B cell (primary cell): ENCODE results near the gene STX8. TPM values are rescaled to one million over a fixed set of nuclear protein-coding genes. Genes with fewer than 3 reads are reported as not detected.

Experiments
- ATAC-seq: fragments of 200-7000 bp; cut with Tn5 transposase; one replicate; pipeline ENCODE4 v1.10.0; 2021; ENCODE audit warnings: low read depth, mild to moderate bottlenecking, moderate number of reproducible peaks, moderate library complexity
- CTCF ChIA-PET: fragments of 350-600 bp; sonication (Branson Sonifier 250); formaldehyde crosslinking; loops from one replicate; lab custom pipeline; 2021; ENCODE audit warnings: antibody characterized with exemption, inconsistent platforms; lab: Charles Lee
- POLR2A ChIA-PET: fragments of 350-600 bp; sonication (Branson Sonifier 250); formaldehyde crosslinking; loops from one replicate; lab custom pipeline; 2021; ENCODE audit warnings: antibody characterized with exemption; lab: Charles Lee
- DNase-seq: peaks from one replicate; pipeline ENCODE4 v3.0.0; 2013
- H2AFZ ChIP-seq: 2 replicates; pipeline ENCODE4 v1.6.1; 2012; ENCODE audit warnings: mild to moderate bottlenecking, low read depth, low read length; ENCODE audit not compliant: insufficient read depth, poor library complexity, severe bottlenecking
- H3K27ac ChIP-seq, 2 donors: 1 replicate in 1 of 2; 2 replicates in 1 of 2; pipeline ENCODE4 v1.5.1; 2012 to 2013; ENCODE audit warnings: low read length in 2 of 2, mild to moderate bottlenecking in 2 of 2, moderate library complexity in 1 of 2
- H3K27me3 ChIP-seq, 4 experiments: fragments of 200-600 bp in 1 of 4; sonication (generic) in 1 of 4; replicated peaks in 1 of 4; 1 replicate in 2 of 4; 2 replicates in 2 of 4; pipeline versions ENCODE4 v1.6.1 to v1.7.0; 2013 to 2016; ENCODE audit warnings: low read length in 3 of 4, mild to moderate bottlenecking in 2 of 4, mixed read lengths in 1 of 4, moderate library complexity in 1 of 4; ENCODE audit not compliant: insufficient read depth in 4 of 4, control insufficient read depth in 3 of 4; ENCODE audit errors: control extremely low read depth in 1 of 4
- H3K36me3 ChIP-seq, 2 experiments: replicated peaks in 1 of 2; 1 replicate in 1 of 2; 2 replicates in 1 of 2; pipeline versions ENCODE4 v1.6.1 to v1.7.1; 2013; ENCODE audit warnings: low read length in 1 of 2; ENCODE audit not compliant: insufficient read depth in 2 of 2, control insufficient read depth in 1 of 2; ENCODE audit errors: control extremely low read depth in 1 of 2, extremely low read depth in 1 of 2
- H3K4me1 ChIP-seq, 2 donors: fragments of 200-600 bp in 1 of 2; sonication (generic) in 1 of 2; 1 replicate in 1 of 2; 2 replicates in 1 of 2; pipeline versions ENCODE4 v1.5.1 to v1.6.1; 2013 to 2017; ENCODE audit warnings: low read length in 2 of 2; ENCODE audit not compliant: control insufficient read depth in 2 of 2, insufficient read depth in 2 of 2
- H3K4me2 ChIP-seq: replicated peaks from 2 replicates; pipeline ENCODE3; 2012; ENCODE audit warnings: mild to moderate bottlenecking, low read depth, low read length; ENCODE audit not compliant: poor library complexity, severe bottlenecking
- H3K4me3 ChIP-seq, 5 experiments: fragments of 200-600 bp in 1 of 5; sonication (generic) in 1 of 5; 1 replicate in 3 of 5; 2 replicates in 2 of 5; pipeline versions ENCODE4 v1.5.1 to v1.7.0; 2011 to 2016; ENCODE audit warnings: low read length in 4 of 5, mild to moderate bottlenecking in 4 of 5, low read depth in 2 of 5, control low read depth in 1 of 5, moderate library complexity in 1 of 5; ENCODE audit not compliant: insufficient read depth in 1 of 5; ENCODE audit errors: control extremely low read depth in 1 of 5, extremely low read depth in 1 of 5
- H3K79me2 ChIP-seq: fragments of 200-600 bp; sonication (generic); one replicate; pipeline ENCODE4 v1.6.0; 2016; ENCODE audit warnings: low read length; ENCODE audit not compliant: control insufficient read depth, insufficient read depth
- H3K9ac ChIP-seq: fragments of 200-600 bp; sonication (generic); 2 replicates; pipeline ENCODE4 v1.6.1; 2017; ENCODE audit warnings: mild to moderate bottlenecking, low read length, moderate library complexity
- H3K9me3 ChIP-seq, 3 donors: one replicate each; pipeline versions ENCODE4 v1.6.1 to v1.7.1; 2013; ENCODE audit warnings: low read length in 2 of 3; ENCODE audit not compliant: control insufficient read depth in 2 of 3, insufficient read depth in 1 of 3; ENCODE audit errors: control extremely low read depth in 1 of 3
- H4K20me1 ChIP-seq: 2 replicates; pipeline ENCODE4 v1.6.0; 2012; ENCODE audit warnings: mild to moderate bottlenecking, low read length; ENCODE audit not compliant: insufficient read depth, control insufficient read depth, poor library complexity, severe bottlenecking
- H3K27ac Mint-ChIP-seq: one replicate; pipeline ENCODE4 v1.8.0; 2021; ENCODE audit warnings: mixed read lengths
- H3K27me3 Mint-ChIP-seq: one replicate; pipeline ENCODE4 v1.8.0; 2021; ENCODE audit warnings: mixed read lengths
- H3K4me1 Mint-ChIP-seq: one replicate; pipeline ENCODE4 v1.8.0; 2021; ENCODE audit warnings: mixed read lengths
- H3K4me3 Mint-ChIP-seq: one replicate; pipeline ENCODE4 v1.8.0; 2021; ENCODE audit warnings: mixed read lengths
- H3K9me3 Mint-ChIP-seq: one replicate; pipeline ENCODE4 v1.8.0; 2022; ENCODE audit warnings: mixed read lengths; ENCODE audit not compliant: insufficient read depth
- CTCF ChIP-seq: fragments of 200-600 bp; IDR thresholded peaks from one replicate; pipeline ENCODE4 v1.8.0; 2022; ENCODE audit warnings: antibody characterized with exemption, mild to moderate bottlenecking
- EZH2 ChIP-seq: IDR thresholded peaks from 2 replicates; pipeline ENCODE4 v1.6.1; 2012; ENCODE audit warnings: borderline replicate concordance, low read depth, mild to moderate bottlenecking, moderate library complexity, low read length; ENCODE audit not compliant: insufficient read depth, poor library complexity, severe bottlenecking
- WGBS: methylation state at CpG from one replicate; pipeline ENCODE4 v1.1.5; 2013; ENCODE audit warnings: missing lambda C conversion rate; ENCODE audit not compliant: insufficient coverage; 5-methylcytosine and 5-hydroxymethylcytosine counted together
- intact Hi-C: fragments of 100-400 bp; cut with micrococcal nuclease; formaldehyde crosslinking; loops from one replicate; pipeline ENCODE4 v1.10.0; 2022
- polyA plus RNA-seq: library from polyadenylated mRNA; depleted of rRNA; stranded (reverse); fragments of >200 nt; gene quantifications from 2 replicates; pipeline ENCODE4 v1.2.3, GENCODE V29; 2012
- total RNA-seq, 2 donors: library from RNA; stranded (reverse); fragments of 120-200 nt in 1 of 2; gene quantifications; 1 replicate in 1 of 2; 2 replicates in 1 of 2; pipeline versions ENCODE4 v1.2.3 to v1.2.4, GENCODE V29; 2013 to 2022

STX8 gene
- total and polyA plus RNA-seq, 2 donors (not counting 1 experiment from before 2014, with no cell fraction given) = 35.8 to 61.5 TPM

DNA sequence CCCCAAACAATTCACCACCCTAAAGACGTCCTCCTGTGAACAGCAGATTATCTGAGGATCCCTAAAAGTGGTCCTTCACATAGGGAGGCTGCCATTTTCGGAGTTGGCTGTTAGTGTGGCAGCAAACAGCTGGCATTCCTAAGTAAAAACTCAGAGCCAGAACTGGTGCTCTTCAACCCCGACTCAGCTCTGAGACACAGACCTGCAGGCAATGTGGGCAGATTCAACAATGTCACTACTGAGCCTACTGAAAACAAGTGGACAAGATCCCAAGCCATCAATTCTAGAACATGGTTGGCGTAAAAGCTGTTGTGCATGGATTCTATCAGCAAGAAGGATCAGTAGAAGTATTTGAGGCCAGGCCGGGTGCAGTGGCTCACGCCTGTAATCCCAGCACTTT is 307.1 kb downstream of the STX8 start:
- Mint-ChIP-seq H3K4me1 (no peaks in the 10 kb centered on the region), H3K27me3 (no peaks in the 10 kb centered on the region), H3K9me3 (no peaks in the 10 kb centered on the region), H3K4me3 (no peak overlapping the region), H3K27ac (no peak overlapping the region)
- no peak for DNase-seq
- Histone ChIP-seq H2AFZ (no peak overlapping the region), H3K79me2 (peaks cover 3% of the 10 kb centered on the region), H4K20me1 (no peaks in the 10 kb centered on the region), H3K27ac (no peak overlapping the region), H3K36me3 (peaks cover 0 to 7% of the 10 kb centered on the region in 2 experiments), H3K27me3 (no peaks in the 10 kb centered on the region), H3K9ac (no peak overlapping the region), H3K4me3 (no peak overlapping the region), H3K4me1 (no peaks in the 10 kb centered on the region), H3K9me3 (peaks cover 0 to 5% (median 0%) of the 10 kb centered on the region in 3 donors), H3K4me2 (no peak overlapping the region)
- ATAC-seq = no peak
- intact Hi-C loops = no loop called here
- POLR2A ChIA-PET = no interaction called here
- 98% methylated on average over 6 of the region's 6 CpGs for WGBS
- TF ChIP-seq CTCF = no peak
- TF ChIP-seq EZH2 = no peak
- CTCF ChIA-PET = no interaction called here

DNA sequence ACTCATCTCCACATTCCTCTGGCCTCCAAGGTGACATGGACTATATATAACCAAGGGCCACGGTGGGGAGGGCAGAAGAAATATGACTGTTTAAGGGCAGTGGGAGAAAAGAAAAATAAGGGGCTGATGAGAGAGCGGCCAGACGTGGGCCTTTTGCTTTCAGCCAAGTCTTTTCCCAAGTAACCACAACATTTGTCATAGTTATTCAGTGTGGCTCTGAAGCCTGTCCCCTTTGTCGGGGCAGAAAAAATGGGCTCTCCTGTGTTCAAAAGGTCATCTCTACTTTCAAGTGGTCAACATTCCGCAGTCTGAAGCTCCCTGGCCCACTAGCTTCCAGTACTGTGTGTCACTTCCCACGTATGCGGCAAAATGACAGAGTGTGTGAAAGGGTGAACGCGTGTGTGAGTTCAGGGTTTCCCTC is 308.9 kb downstream of the STX8 start:
- peaks cover 0 to 7% of the 10 kb centered on the region in 2 experiments for H3K36me3 ChIP-seq
- ATAC-seq (no peak), DNase-seq (no peak)
- CTCF ChIA-PET = no interaction called here
- no peak overlapping the region for H3K4me3 Mint-ChIP-seq
- H3K79me2 ChIP-seq = peaks cover 3% of the 10 kb centered on the region
- H3K9ac ChIP-seq = no peak overlapping the region
- no peak overlapping the region for H2AFZ ChIP-seq
- H3K27ac ChIP-seq = no peak overlapping the region
- TF ChIP-seq CTCF (no peak), EZH2 (no peak)
- H3K4me2 ChIP-seq = no peak overlapping the region
- no peaks in the 10 kb centered on the region for H3K9me3 Mint-ChIP-seq
- H3K27ac Mint-ChIP-seq = no peak overlapping the region
- H3K27me3 Mint-ChIP-seq = no peaks in the 10 kb centered on the region
- 100% methylated on average over 7 of the region's 9 CpGs for WGBS
- H4K20me1 ChIP-seq = no peaks in the 10 kb centered on the region
- no peak overlapping the region for H3K4me3 ChIP-seq
- H3K4me1 Mint-ChIP-seq = no peaks in the 10 kb centered on the region
- H3K27me3 ChIP-seq = no peaks in the 10 kb centered on the region
- POLR2A ChIA-PET = no interaction called here
- no peaks in the 10 kb centered on the region for H3K4me1 ChIP-seq
- intact Hi-C loops = no loop called here
- H3K9me3 ChIP-seq = peaks cover 0 to 5% (median 0%) of the 10 kb centered on the region in 3 donors
